ENCODE data around the gene TBC1D1.

DNA sequence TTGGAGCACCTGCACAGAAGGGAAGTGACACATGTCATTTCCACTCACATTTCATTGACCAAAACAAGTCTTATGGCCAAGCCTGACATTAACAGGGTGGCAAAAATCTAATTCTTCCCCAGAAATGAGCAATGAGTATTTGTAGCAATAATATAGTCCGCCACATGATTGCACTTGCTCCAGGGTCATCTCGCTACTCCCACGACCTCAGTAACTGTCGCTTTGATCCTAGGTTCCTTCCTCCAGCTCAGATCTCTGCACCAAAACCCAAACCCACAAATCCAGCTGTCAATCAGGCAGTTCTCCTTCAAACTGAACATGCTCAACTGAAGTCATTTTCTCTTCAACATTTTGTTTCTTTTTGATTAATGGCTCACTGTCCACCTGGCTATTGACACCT lies 44.1 kb downstream of the TBC1D1 start:
- TF ChIP-seq, protein P1, sequence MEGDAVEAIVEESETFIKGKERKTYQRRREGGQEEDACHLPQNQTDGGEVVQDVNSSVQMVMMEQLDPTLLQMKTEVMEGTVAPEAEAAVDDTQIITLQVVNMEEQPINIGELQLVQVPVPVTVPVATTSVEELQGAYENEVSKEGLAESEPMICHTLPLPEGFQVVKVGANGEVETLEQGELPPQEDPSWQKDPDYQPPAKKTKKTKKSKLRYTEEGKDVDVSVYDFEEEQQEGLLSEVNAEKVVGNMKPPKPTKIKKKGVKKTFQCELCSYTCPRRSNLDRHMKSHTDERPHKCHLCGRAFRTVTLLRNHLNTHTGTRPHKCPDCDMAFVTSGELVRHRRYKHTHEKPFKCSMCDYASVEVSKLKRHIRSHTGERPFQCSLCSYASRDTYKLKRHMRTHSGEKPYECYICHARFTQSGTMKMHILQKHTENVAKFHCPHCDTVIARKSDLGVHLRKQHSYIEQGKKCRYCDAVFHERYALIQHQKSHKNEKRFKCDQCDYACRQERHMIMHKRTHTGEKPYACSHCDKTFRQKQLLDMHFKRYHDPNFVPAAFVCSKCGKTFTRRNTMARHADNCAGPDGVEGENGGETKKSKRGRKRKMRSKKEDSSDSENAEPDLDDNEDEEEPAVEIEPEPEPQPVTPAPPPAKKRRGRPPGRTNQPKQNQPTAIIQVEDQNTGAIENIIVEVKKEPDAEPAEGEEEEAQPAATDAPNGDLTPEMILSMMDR (conservative IDR thresholded peaks at IDR 0.05; ENCODE audit: low read depth, low read length) = no peak
- no peak for TF ChIP-seq EZH2 (IDR thresholded peaks at IDR 0.05; ENCODE audit: borderline replicate concordance, low read depth, low read length, poor library complexity, severe bottlenecking)
